WTC11 (cell line): ENCODE results near the gene MLPH. TPM values are rescaled to one million over a fixed set of nuclear protein-coding genes. Genes with fewer than 3 reads are reported as not detected.

Experiments
- ATAC-seq: fragments of 200-7000 bp; cut with Tn5 transposase; 2 replicates; pipeline ENCODE4 v1.10.0; 2021; ENCODE audit warnings: mild to moderate bottlenecking, moderate library complexity
- CTCF ChIA-PET: fragments of 300-600 bp; sonication (Branson Sonifier 250); formaldehyde crosslinking; loops from one replicate; lab custom pipeline; 2021; ENCODE audit warnings: antibody characterized with exemption; lab: Charles Lee
- POLR2A ChIA-PET: fragments of 350-600 bp; sonication (Branson Sonifier 250); formaldehyde crosslinking; loops from one replicate; lab custom pipeline; 2021; ENCODE audit warnings: antibody characterized with exemption; lab: Charles Lee
- DNase-seq: peaks from one replicate; pipeline ENCODE4 v3.0.0; 2021; ENCODE audit warnings: low spot score
- H3K27ac Mint-ChIP-seq: 2 replicates; pipeline ENCODE4 v1.8.0; 2021; ENCODE audit warnings: mixed read lengths
- H3K27me3 Mint-ChIP-seq: 2 replicates; pipeline ENCODE4 v1.8.0; 2021; ENCODE audit warnings: low read depth, mild to moderate bottlenecking, moderate library complexity, mixed read lengths
- H3K36me3 Mint-ChIP-seq: 2 replicates; pipeline ENCODE4 v1.8.0; 2021; ENCODE audit warnings: mixed read lengths
- H3K4me1 Mint-ChIP-seq: 2 replicates; pipeline ENCODE4 v1.8.0; 2022; ENCODE audit warnings: mixed read lengths
- H3K4me3 Mint-ChIP-seq: 2 replicates; pipeline ENCODE4 v1.8.0; 2021; ENCODE audit warnings: mild to moderate bottlenecking, moderate library complexity, mixed read lengths
- H3K9me3 Mint-ChIP-seq: 2 replicates; pipeline ENCODE4 v1.8.0; 2021; ENCODE audit warnings: mixed read lengths
- EMX1 ChIP-seq: fragments of 250-450 bp; sonication (Bioruptor Pico); IDR thresholded peaks from 2 replicates; pipeline ENCODE4 v1.8.0; 2021; ENCODE audit warnings: mild to moderate bottlenecking
- FOXP1 ChIP-seq: sonication (generic); formaldehyde crosslinking; IDR thresholded peaks from 2 replicates; pipeline ENCODE4 v1.8.0; 2022; ENCODE audit warnings: missing genetic modification reagents, mild to moderate bottlenecking, moderate library complexity, borderline replicate concordance
- GABPB1 ChIP-seq: sonication (generic); formaldehyde crosslinking; IDR thresholded peaks from 2 replicates; pipeline ENCODE4 v1.8.1; 2023; ENCODE audit warnings: mild to moderate bottlenecking, missing genetic modification reagents
- NFATC4 ChIP-seq: fragments of 250-450 bp; sonication (Bioruptor Pico); IDR thresholded peaks from 2 replicates; pipeline ENCODE4 v1.9.0; 2021; ENCODE audit warnings: mild to moderate bottlenecking
- SOX15 ChIP-seq: fragments of 250-450 bp; sonication (Bioruptor Pico); IDR thresholded peaks from 2 replicates; pipeline ENCODE4 v1.9.0; 2021; ENCODE audit warnings: mild to moderate bottlenecking
- SP1 ChIP-seq: sonication (generic); formaldehyde crosslinking; conservative IDR thresholded peaks from 2 replicates; pipeline ENCODE4 v1.8.1; 2022; ENCODE audit warnings: missing genetic modification reagents
- TEAD1 ChIP-seq: sonication (generic); formaldehyde crosslinking; IDR thresholded peaks from 2 replicates; pipeline ENCODE4 v1.8.0; 2022; ENCODE audit warnings: mild to moderate bottlenecking, missing genetic modification reagents
- TP53 ChIP-seq: sonication (generic); formaldehyde crosslinking; IDR thresholded peaks from 2 replicates; pipeline ENCODE4 v1.8.1; 2023; ENCODE audit warnings: mild to moderate bottlenecking, missing genetic modification reagents
- ZBTB21 ChIP-seq: sonication (generic); formaldehyde crosslinking; IDR thresholded peaks from 2 replicates; pipeline ENCODE4 v1.8.1; 2023; ENCODE audit warnings: mild to moderate bottlenecking, missing genetic modification reagents, borderline replicate concordance
- ZNF138 ChIP-seq: sonication (generic); formaldehyde crosslinking; conservative IDR thresholded peaks from 2 replicates; pipeline ENCODE4 v1.8.1; 2022; ENCODE audit warnings: mild to moderate bottlenecking, moderate library complexity, missing genetic modification reagents
- ZNF219 ChIP-seq: sonication (generic); formaldehyde crosslinking; IDR thresholded peaks from 2 replicates; pipeline ENCODE4 v1.8.0; 2023; ENCODE audit warnings: missing genetic modification reagents, mild to moderate bottlenecking, borderline replicate concordance
- ZNF232 ChIP-seq: sonication (generic); formaldehyde crosslinking; IDR thresholded peaks from 2 replicates; pipeline ENCODE4 v1.8.0; 2022; ENCODE audit warnings: mild to moderate bottlenecking, missing genetic modification reagents
- ZNF396 ChIP-seq: fragments of 250-450 bp; sonication (Bioruptor Pico); IDR thresholded peaks from 2 replicates; pipeline ENCODE4 v1.8.0; 2021; ENCODE audit warnings: mild to moderate bottlenecking, moderate library complexity, borderline replicate concordance
- ZNF671 ChIP-seq: fragments of 250-450 bp; sonication (Bioruptor Pico); IDR thresholded peaks from 2 replicates; pipeline ENCODE4 v1.8.0; 2021; ENCODE audit warnings: mild to moderate bottlenecking
- total RNA-seq: library from RNA; stranded (reverse); gene quantifications from 3 replicates; pipeline ENCODE4 v1.2.3, GENCODE V29; 2021
- TF ChIP-seq, protein P1 (sequence below): fragments of 200-600 bp; IDR thresholded peaks from 2 replicates; pipeline ENCODE4 v1.8.0; 2022; ENCODE audit warnings: antibody characterized with exemption
- TF ChIP-seq, protein P2 (sequence below): sonication (generic); formaldehyde crosslinking; conservative IDR thresholded peaks from 2 replicates; pipeline ENCODE4 v1.8.1; 2022; ENCODE audit warnings: mild to moderate bottlenecking, missing genetic modification reagents
- TF ChIP-seq, protein P3 (sequence below): sonication (generic); formaldehyde crosslinking; IDR thresholded peaks from 2 replicates; pipeline ENCODE4 v1.8.1; 2022; ENCODE audit warnings: missing genetic modification reagents, borderline replicate concordance
- TF ChIP-seq, protein P4 (sequence below): fragments of 250-450 bp; sonication (Bioruptor Pico); IDR thresholded peaks from 2 replicates; pipeline ENCODE4 v1.8.0; 2021; ENCODE audit warnings: mild to moderate bottlenecking
- TF ChIP-seq, protein P5 (sequence below): sonication (generic); formaldehyde crosslinking; IDR thresholded peaks from 2 replicates; pipeline ENCODE4 v1.8.0; 2022; ENCODE audit warnings: mild to moderate bottlenecking, missing genetic modification reagents
- TF ChIP-seq, protein P6 (sequence below): sonication (generic); formaldehyde crosslinking; IDR thresholded peaks from 2 replicates; pipeline ENCODE4 v1.8.0; 2022; ENCODE audit warnings: mild to moderate bottlenecking, missing genetic modification reagents
- TF ChIP-seq, protein P7 (sequence below): sonication (generic); formaldehyde crosslinking; IDR thresholded peaks from 2 replicates; pipeline ENCODE4 v1.8.0; 2023; ENCODE audit warnings: missing genetic modification reagents, mild to moderate bottlenecking, borderline replicate concordance

The MLPH gene
- total RNA-seq, 1 experiment from 2014 or later = 10.3 TPM

DNA sequence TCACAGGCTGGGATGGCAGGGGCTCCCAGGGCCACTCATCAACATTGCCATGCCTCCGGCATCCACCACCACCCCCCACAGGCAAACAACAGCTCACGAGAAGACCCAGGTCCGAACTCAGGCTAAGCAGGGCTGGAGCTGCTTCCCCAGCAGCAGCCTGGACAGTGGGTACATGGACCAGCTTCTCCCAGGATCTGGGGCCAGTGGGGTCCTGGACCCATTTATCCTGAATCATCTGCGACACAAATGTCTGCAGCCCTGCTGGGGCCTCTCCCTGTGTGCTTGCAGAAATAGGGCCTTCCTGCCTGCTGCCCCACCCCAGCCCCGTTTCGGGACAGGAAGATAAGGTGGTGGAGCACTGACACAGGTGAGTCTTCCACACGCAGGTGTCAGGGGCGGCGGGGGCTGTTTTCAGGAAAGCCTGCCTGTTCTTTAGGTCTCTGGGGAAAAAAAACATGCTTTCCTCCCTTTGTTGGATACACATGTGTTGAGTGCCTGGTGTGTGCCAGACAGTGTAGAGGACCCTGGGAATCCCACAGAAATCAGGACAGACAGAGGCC is 83.8 kb downstream of the MLPH start (continued):
- TF ChIP-seq ZNF232 (CRISPR knock-in tag) = no peak
- TF ChIP-seq, protein P1, sequence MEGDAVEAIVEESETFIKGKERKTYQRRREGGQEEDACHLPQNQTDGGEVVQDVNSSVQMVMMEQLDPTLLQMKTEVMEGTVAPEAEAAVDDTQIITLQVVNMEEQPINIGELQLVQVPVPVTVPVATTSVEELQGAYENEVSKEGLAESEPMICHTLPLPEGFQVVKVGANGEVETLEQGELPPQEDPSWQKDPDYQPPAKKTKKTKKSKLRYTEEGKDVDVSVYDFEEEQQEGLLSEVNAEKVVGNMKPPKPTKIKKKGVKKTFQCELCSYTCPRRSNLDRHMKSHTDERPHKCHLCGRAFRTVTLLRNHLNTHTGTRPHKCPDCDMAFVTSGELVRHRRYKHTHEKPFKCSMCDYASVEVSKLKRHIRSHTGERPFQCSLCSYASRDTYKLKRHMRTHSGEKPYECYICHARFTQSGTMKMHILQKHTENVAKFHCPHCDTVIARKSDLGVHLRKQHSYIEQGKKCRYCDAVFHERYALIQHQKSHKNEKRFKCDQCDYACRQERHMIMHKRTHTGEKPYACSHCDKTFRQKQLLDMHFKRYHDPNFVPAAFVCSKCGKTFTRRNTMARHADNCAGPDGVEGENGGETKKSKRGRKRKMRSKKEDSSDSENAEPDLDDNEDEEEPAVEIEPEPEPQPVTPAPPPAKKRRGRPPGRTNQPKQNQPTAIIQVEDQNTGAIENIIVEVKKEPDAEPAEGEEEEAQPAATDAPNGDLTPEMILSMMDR = no peak
- no peak for TF ChIP-seq ZNF219 (CRISPR knock-in tag)
- TF ChIP-seq SOX15 (CRISPR knock-in tag) = no peak
- no peak for TF ChIP-seq ZNF138 (CRISPR knock-in tag)
- TF ChIP-seq, protein P2, sequence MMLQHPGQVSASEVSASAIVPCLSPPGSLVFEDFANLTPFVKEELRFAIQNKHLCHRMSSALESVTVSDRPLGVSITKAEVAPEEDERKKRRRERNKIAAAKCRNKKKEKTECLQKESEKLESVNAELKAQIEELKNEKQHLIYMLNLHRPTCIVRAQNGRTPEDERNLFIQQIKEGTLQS (CRISPR knock-in tag) = no peak
- no peak for TF ChIP-seq ZNF671 (CRISPR knock-in tag)
- no peak for TF ChIP-seq NFATC4
- TF ChIP-seq, protein P3, sequence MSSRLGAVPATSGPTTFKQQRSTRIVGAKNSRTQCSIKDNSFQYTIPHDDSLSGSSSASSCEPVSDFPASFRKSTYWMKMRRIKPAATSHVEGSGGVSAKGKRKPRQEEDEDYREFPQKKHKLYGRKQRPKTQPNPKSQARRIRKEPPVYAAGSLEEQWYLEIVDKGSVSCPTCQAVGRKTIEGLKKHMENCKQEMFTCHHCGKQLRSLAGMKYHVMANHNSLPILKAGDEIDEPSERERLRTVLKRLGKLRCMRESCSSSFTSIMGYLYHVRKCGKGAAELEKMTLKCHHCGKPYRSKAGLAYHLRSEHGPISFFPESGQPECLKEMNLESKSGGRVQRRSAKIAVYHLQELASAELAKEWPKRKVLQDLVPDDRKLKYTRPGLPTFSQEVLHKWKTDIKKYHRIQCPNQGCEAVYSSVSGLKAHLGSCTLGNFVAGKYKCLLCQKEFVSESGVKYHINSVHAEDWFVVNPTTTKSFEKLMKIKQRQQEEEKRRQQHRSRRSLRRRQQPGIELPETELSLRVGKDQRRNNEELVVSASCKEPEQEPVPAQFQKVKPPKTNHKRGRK (CRISPR knock-in tag) = no peak

DNA sequence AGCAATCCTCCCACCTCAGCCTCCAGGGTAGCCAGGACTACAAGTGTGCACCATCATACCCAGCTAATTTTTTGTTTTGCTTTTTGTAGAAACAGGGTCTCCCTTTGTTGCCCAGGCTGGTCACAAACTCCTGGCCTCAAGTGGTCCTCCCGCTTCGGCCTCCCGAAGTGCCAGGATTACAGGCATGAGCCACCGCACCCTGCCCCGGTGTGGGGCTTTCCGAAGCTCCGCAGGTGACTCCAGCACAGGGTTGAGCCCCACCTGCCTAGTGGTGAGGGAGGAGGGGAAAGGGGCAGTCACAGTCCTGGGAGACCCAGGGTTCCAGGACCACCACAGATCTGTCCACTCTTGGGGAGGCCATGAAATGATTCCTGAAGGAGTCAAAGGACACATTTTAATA is 84.5 kb downstream of the MLPH start:
- Mint-ChIP-seq H3K9me3 (peaks cover 4% of the 10 kb centered on the region), H3K4me1 (peaks cover 34% of the 10 kb centered on the region), H3K36me3 (peaks cover 11% of the 10 kb centered on the region), H3K4me3 (no peak overlapping the region), H3K27me3 (no peaks in the 10 kb centered on the region), H3K27ac (peak overlapping the region; percentile 24; the same call in 1 of the 2 replicates)
- POLR2A ChIA-PET = interaction anchor here (0.7 to 1.6 kb wide), 3 partner anchors 19 to 379 kb away, joined by 3 to 11 read pairs (median 4); partner anchors contain the start of gene RAB17
- ATAC-seq (peak; percentile 3; the same call in 1 of the 2 replicates), DNase-seq (no peak)
- 0 out of 2 replicates have a peak, but pooled peaks have one; percentile 41 for TF ChIP-seq FOXP1
- no peak for TF ChIP-seq EMX1 (CRISPR knock-in tag)
- CTCF ChIA-PET = interaction anchor here (0.6 to 7.1 kb wide), 86 partner anchors 9 to 692 kb away, joined by 3 to 385 read pairs (median 6); partner anchors contain the start of genes COL6A3, COPS8, MLPH and RAB17

DNA sequence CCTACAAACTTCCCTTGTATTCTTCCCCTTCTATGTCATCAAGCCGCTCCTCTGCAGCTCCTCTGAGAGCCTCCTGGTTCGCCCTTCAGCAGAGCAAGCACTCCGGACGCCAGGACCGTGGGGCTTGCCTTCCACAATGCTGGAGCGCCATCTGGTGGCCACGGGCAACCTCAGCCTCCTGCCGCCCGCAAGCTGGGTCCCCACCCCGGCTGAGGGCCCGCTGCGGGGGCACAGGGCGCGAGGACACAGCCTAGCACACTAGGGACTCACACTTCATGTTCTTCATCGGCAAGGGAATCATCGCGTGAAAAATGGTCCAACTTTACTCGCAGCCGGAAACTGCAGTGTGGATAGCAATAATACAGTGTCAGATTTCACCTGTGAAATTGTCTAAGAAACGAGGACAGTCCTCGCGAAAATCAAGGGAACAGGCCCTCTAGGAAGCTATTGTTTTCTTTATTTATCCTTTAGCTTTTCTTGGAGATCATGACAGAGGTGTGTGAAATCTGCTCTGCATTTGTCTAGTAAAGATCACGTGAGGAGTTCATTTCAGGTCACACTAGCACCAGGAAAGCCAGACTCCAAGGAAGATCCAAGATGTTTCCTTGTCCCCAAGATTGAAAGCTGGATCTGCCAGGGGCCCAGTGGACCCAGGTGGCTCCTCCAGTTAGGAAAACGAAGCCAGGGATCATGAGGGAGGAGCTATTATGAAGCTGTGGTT is 85.1 kb downstream of the MLPH start:
- ATAC-seq (peak; percentile 91), DNase-seq (peak; percentile 97)
- Mint-ChIP-seq H3K27me3 (no peaks in the 10 kb centered on the region), H3K36me3 (peaks cover 18% of the 10 kb centered on the region), H3K4me1 (peaks cover 41% of the 10 kb centered on the region), H3K4me3 (no peak overlapping the region), H3K9me3 (peaks cover 4% of the 10 kb centered on the region), H3K27ac (peak overlapping the region; percentile 24; the same call in 1 of the 2 replicates)
- CTCF ChIA-PET = interaction anchor here (0.6 to 7.1 kb wide), 91 partner anchors 10 to 716 kb away, joined by 3 to 385 read pairs (median 6); partner anchors contain the start of genes COL6A3, COPS8, MLPH and RAB17
- POLR2A ChIA-PET = interaction anchor here (0.7 to 1.6 kb wide), 3 partner anchors 19 to 380 kb away, joined by 3 to 11 read pairs (median 4); partner anchors contain the start of gene RAB17
- TF ChIP-seq TEAD1 (CRISPR knock-in tag) (peak; percentile 82), SP1 (CRISPR knock-in tag) (0 out of 2 replicates have a peak, but pooled peaks have one; percentile 56), GABPB1 (CRISPR knock-in tag) (peak; percentile 62), ZBTB21 (CRISPR knock-in tag) (0 out of 2 replicates have a peak, but pooled peaks have one; percentile 51), TP53 (CRISPR knock-in tag) (no peak), ZNF396 (CRISPR knock-in tag) (no peak), ZNF232 (CRISPR knock-in tag) (peak; percentile 78; the same call in 1 of the 2 replicates)
- TF ChIP-seq, protein P4, sequence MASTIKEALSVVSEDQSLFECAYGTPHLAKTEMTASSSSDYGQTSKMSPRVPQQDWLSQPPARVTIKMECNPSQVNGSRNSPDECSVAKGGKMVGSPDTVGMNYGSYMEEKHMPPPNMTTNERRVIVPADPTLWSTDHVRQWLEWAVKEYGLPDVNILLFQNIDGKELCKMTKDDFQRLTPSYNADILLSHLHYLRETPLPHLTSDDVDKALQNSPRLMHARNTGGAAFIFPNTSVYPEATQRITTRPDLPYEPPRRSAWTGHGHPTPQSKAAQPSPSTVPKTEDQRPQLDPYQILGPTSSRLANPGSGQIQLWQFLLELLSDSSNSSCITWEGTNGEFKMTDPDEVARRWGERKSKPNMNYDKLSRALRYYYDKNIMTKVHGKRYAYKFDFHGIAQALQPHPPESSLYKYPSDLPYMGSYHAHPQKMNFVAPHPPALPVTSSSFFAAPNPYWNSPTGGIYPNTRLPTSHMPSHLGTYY (CRISPR knock-in tag) = no peak
- TF ChIP-seq, protein P5, sequence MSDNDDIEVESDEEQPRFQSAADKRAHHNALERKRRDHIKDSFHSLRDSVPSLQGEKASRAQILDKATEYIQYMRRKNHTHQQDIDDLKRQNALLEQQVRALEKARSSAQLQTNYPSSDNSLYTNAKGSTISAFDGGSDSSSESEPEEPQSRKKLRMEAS = peak; percentile 69
- TF ChIP-seq, protein P6, sequence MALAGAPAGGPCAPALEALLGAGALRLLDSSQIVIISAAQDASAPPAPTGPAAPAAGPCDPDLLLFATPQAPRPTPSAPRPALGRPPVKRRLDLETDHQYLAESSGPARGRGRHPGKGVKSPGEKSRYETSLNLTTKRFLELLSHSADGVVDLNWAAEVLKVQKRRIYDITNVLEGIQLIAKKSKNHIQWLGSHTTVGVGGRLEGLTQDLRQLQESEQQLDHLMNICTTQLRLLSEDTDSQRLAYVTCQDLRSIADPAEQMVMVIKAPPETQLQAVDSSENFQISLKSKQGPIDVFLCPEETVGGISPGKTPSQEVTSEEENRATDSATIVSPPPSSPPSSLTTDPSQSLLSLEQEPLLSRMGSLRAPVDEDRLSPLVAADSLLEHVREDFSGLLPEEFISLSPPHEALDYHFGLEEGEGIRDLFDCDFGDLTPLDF = no peak
- TF ChIP-seq, protein P7, sequence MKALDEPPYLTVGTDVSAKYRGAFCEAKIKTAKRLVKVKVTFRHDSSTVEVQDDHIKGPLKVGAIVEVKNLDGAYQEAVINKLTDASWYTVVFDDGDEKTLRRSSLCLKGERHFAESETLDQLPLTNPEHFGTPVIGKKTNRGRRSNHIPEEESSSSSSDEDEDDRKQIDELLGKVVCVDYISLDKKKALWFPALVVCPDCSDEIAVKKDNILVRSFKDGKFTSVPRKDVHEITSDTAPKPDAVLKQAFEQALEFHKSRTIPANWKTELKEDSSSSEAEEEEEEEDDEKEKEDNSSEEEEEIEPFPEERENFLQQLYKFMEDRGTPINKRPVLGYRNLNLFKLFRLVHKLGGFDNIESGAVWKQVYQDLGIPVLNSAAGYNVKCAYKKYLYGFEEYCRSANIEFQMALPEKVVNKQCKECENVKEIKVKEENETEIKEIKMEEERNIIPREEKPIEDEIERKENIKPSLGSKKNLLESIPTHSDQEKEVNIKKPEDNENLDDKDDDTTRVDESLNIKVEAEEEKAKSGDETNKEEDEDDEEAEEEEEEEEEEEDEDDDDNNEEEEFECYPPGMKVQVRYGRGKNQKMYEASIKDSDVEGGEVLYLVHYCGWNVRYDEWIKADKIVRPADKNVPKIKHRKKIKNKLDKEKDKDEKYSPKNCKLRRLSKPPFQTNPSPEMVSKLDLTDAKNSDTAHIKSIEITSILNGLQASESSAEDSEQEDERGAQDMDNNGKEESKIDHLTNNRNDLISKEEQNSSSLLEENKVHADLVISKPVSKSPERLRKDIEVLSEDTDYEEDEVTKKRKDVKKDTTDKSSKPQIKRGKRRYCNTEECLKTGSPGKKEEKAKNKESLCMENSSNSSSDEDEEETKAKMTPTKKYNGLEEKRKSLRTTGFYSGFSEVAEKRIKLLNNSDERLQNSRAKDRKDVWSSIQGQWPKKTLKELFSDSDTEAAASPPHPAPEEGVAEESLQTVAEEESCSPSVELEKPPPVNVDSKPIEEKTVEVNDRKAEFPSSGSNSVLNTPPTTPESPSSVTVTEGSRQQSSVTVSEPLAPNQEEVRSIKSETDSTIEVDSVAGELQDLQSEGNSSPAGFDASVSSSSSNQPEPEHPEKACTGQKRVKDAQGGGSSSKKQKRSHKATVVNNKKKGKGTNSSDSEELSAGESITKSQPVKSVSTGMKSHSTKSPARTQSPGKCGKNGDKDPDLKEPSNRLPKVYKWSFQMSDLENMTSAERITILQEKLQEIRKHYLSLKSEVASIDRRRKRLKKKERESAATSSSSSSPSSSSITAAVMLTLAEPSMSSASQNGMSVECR (CRISPR knock-in tag) = 0 out of 2 replicates have a peak, but pooled peaks have one; percentile 39
